Measurements from ENCODE around the gene KIF1A.

GRCh38 chr2:240823449-240824336 lies 3.7 kb upstream of the KIF1A start:
- TF ChIP-seq CTCF (IDR thresholded peaks at IDR 0.05) (no peak), EZH2phosphoT487 (IDR thresholded peaks at IDR 0.05) (no peak), EZH2 (IDR thresholded peaks at IDR 0.05) (no peak)
